Smooth muscle cell of the umbilical artery (primary cell): ENCODE data around the gene INSC. TPM values are rescaled to one million over a fixed set of nuclear protein-coding genes. Genes with fewer than 3 reads are reported as not detected.

Experiments used
- total RNA-seq: library from RNA; depleted of rRNA; stranded (reverse); fragments of >200 nt; gene quantifications from 2 replicates; pipeline ENCODE4 v1.2.3, GENCODE V29; 2014

Gene INSC
- not detected in 2 replicates for total RNA-seq

GRCh38 chr11:15114501-15115475, at the start of gene INSC:
INSC (plus strand) TSS chr11:15114923; CDS start chr11:15149175, 34,252 bp downstream.

GRCh38 chr11:15073361-15074205, 41.1 kb upstream of the INSC start, which contains the start of gene CALCB:
CALCB (plus strand) TSS chr11:15073593; CDS start chr11:15074719, 1,126 bp downstream.

Other genes with a start within 250 kb of the INSC start
- 11.0 and 12.5 TPM in 2 replicates for gene CYP2R1, start 222.7 kb upstream of the INSC start, total RNA-seq
- not detected in 2 replicates for gene CALCA, start 142.6 kb upstream of the INSC start, total RNA-seq
- gene CALCB, start 41.3 kb upstream of the INSC start, total RNA-seq: not detected in 2 replicates